GM19324 (cell line): Measurements from ENCODE around the gene RBM10.

ENCODE experiments used
- ATAC-seq: cut with Tn5 transposase; IDR thresholded peaks from one replicate; pipeline ENCODE4 v1.9.1; 2021; ENCODE audit warnings: mild to moderate bottlenecking, moderate library complexity; ENCODE audit not compliant: unreplicated experiment, low FRiP score

RBM10 gene

GRCh38 chrX:47191806-47192401, 46.9 kb downstream of the RBM10 start:
- no peak for ATAC-seq

- ATAC-seq, result peak; percentile 81
Observed at GRCh38 chrX:47193475-47194193, 48.6 kb downstream of the RBM10 start, which contains the start of gene UBA1. Gene UBA1 (plus strand): TSS chrX:47193829. CDS start chrX:47198803, 4,974 bp downstream.

- no peak for ATAC-seq
Observed at GRCh38 chrX:47194194-47194787, 49.3 kb downstream of the RBM10 start.

GRCh38 chrX:47196098-47196497, 51.1 kb downstream of the RBM10 start:
- ATAC-seq, result no peak

- no peak for ATAC-seq
Observed at GRCh38 chrX:47197526-47197925, 52.5 kb downstream of the RBM10 start.

GRCh38 chrX:47198026-47198686, 53.1 kb downstream of the RBM10 start:
- no peak for ATAC-seq

GRCh38 chrX:47198687-47199080, 53.7 kb downstream of the RBM10 start:
- no peak for ATAC-seq

GRCh38 chrX:47199286-47199685, 54.3 kb downstream of the RBM10 start:
- ATAC-seq, result no peak

- ATAC-seq, result no peak
Observed at GRCh38 chrX:47200385-47201150, 55.5 kb downstream of the RBM10 start.

- ATAC-seq, result no peak
Observed at GRCh38 chrX:47201345-47201944, 56.4 kb downstream of the RBM10 start.

GRCh38 chrX:47202316-47202715, 57.3 kb downstream of the RBM10 start:
- ATAC-seq, result no peak

GRCh38 chrX:47202877-47203276, 57.9 kb downstream of the RBM10 start:
- ATAC-seq, result no peak

- no peak for ATAC-seq
Observed at GRCh38 chrX:47204970-47205369, 59.9 kb downstream of the RBM10 start.

GRCh38 chrX:47206316-47206715, 61.3 kb downstream of the RBM10 start:
- no peak for ATAC-seq

- ATAC-seq, result no peak
Observed at GRCh38 chrX:47208108-47208507, 63.1 kb downstream of the RBM10 start.

- ATAC-seq, result no peak
Observed at GRCh38 chrX:47209508-47210238, 64.7 kb downstream of the RBM10 start.

- ATAC-seq, result no peak
Observed at GRCh38 chrX:47210661-47211425, 65.8 kb downstream of the RBM10 start.

- ATAC-seq, result no peak
Observed at GRCh38 chrX:47212381-47213293, 67.6 kb downstream of the RBM10 start.
